ENCODE data around the gene GH1. TPM values are rescaled to one million over a fixed set of nuclear protein-coding genes. Genes with fewer than 3 reads are reported as not detected.
"Not testable (repeated sequence)": the region's sequence is repeated elsewhere in the genome, so short reads cannot be mapped to it uniquely, and the experiment has no call there.

The GH1 gene
- total RNA-seq, 1 experiment from 2014 or later: not detected

DNA sequence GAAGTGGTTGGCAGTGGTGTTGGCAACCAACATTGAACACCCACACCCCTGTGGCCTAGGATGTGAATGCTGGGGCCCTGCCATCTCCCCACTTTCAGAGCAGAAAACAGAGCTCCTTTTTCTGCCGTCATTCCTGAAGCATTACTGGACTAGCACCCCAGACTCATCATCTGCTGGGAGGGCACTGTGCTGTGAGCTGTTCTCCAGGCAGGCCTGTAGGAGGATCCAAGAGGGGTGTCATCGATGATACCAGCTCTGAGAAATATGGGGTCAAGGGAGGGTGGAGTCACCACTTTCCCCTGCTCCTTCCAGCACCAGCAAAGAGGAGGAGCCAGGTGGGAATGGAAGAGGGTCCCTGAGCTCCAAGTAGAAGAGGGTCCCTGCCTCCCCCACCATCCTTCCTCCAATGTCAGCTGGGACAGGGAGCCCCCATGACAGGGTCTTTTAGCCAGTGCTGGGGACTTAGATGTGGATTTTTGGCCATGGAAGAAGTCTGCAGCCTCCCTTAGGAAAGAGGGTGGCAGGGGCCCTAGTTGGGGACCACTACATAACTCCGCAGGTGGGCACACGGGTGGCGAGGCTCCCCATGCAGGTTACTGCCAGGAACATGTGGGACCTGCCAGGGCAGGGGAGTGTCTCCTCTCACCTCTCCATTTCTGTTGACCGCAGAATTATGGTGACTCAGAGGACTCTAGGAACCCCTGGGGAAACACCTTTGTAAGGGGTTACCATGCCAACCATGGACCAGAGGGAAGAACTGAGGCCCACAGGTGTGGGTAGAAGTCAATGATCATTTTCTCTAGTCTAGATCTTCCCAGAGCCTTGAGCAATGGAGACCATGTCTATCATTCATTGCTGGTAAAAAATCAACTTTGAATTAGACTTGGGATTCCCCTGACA lies 19.5 kb downstream of the GH1 start:
- WGBS (ENCODE audit: extremely low coverage, insufficient read length, low lambda C conversion rate): no CpG with 5 or more reads among the region's 6 CpGs
- H4K5ac ChIP-seq (ENCODE audit: insufficient read length, low read depth, low read length); H4K20me1 ChIP-seq (ENCODE audit: control insufficient read depth, insufficient read depth, insufficient read length); H3K79me1 ChIP-seq (ENCODE audit: insufficient read depth, low read depth, low read length, poor library complexity, severe bottlenecking); H4K8ac ChIP-seq (replicated peaks; ENCODE audit: insufficient read length, low read depth, low read length); H3K79me2 ChIP-seq (ENCODE audit: insufficient read depth, low read length); DNase-seq; H2BK120ac ChIP-seq (ENCODE audit: low read depth, low read length, poor library complexity, severe bottlenecking); H3K23ac ChIP-seq (ENCODE audit: insufficient read length, low read depth, low read length); H3K27ac Mint-ChIP-seq; H2AK5ac ChIP-seq (ENCODE audit: insufficient read length, low read length); H3K18ac ChIP-seq (ENCODE audit: insufficient read length, low read depth, low read length); H2BK5ac ChIP-seq (ENCODE audit: insufficient read length, low read length); H3K36me3 Mint-ChIP-seq (ENCODE audit: insufficient read depth in 1 of 3, low read depth in 3 of 3); H3K23me2 ChIP-seq (ENCODE audit: insufficient read length, low read depth, low read length, poor library complexity, severe bottlenecking); H3K9me3 Mint-ChIP-seq; H3K56ac ChIP-seq (ENCODE audit: insufficient read length, low read depth, low read length); H3K9ac ChIP-seq (ENCODE audit: extremely low read depth, insufficient read length, low read length); H3K4me3 Mint-ChIP-seq; H3K4me1 Mint-ChIP-seq; H3T11ph ChIP-seq (ENCODE audit: low read length); H3K4ac ChIP-seq (ENCODE audit: low read depth, low read length); H3K27ac ChIP-seq (ENCODE audit: insufficient read length, low read depth, low read length); H2BK12ac ChIP-seq (ENCODE audit: insufficient read length, low read depth, low read length); H3K27me3 ChIP-seq (ENCODE audit: insufficient read depth, low read length); H3K4me1 ChIP-seq (ENCODE audit: insufficient read depth, low read length); H2BK15ac ChIP-seq (ENCODE audit: low read depth, low read length); H3K9me3 ChIP-seq (ENCODE audit: control insufficient read depth, low read depth, low read length); H3K4me2 ChIP-seq (ENCODE audit: insufficient read depth, insufficient read length, low read length); H2AFZ ChIP-seq (ENCODE audit: low read length); H2BK20ac ChIP-seq (ENCODE audit: low read depth, low read length, poor library complexity, severe bottlenecking); H4K91ac ChIP-seq (ENCODE audit: insufficient read length, low read depth, low read length); H3K14ac ChIP-seq (ENCODE audit: insufficient read depth, low read length): not testable (repeated sequence)
- H3K27me3 Mint-ChIP-seq (ENCODE audit: low read depth): peaks cover 13% of the 10 kb centered on the region

DNA sequence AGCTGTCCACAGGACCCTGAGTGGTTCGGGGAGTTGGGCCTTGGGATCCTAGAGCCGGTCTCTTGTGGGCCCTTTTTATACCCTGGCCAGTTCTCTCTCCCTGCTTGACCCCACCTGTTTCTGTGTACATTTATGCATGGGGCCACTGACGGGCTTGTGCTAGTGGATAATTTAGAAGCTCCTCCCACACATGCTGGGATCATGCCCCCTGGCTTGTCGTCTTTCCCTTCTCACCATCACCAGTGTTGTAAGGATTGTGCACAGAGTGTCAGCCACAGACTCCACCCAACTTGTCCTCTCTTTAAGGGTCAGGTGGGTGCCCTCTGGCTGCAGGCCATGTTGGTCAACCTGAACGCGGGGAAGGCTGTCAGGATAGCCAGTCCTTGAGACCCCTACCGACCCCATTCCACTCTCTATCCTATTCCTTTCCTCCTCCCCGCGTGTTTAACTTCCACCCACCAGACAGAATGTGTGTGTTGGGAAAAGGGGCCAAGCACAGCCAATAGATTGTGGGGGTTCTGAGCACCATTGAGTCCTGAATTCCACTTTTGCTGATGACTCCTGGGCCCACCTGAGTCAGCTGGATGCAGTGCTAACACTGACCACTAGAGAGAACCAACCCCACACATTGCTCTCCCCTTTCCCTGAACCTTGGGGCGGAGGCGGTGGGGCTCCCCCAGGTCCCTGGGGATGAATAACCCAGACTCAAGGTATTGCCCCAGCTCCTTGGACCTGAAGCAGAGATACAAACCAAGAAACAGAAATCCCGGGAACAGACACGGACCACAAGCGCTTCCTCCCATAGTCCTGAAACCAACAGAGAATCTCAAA lies 21.9 kb downstream of the GH1 start, which contains the start of gene CSH1:
Gene CSH1 (minus strand): TSS at position 51 of the 831 bp plus-strand sequence. CDS start 63 bp downstream, outside the sequence.
- not testable (repeated sequence) for H2BK5ac ChIP-seq (ENCODE audit: insufficient read length, low read length); H3K9ac ChIP-seq (ENCODE audit: extremely low read depth, insufficient read length, low read length); H4K5ac ChIP-seq (ENCODE audit: insufficient read length, low read depth, low read length); H3K27ac Mint-ChIP-seq; H2BK12ac ChIP-seq (ENCODE audit: insufficient read length, low read depth, low read length); DNase-seq; H3K9me3 Mint-ChIP-seq; H3K4me1 ChIP-seq (ENCODE audit: insufficient read depth, low read length); H3K27ac ChIP-seq (ENCODE audit: insufficient read length, low read depth, low read length); H4K91ac ChIP-seq (ENCODE audit: insufficient read length, low read depth, low read length); H3K23ac ChIP-seq (ENCODE audit: insufficient read length, low read depth, low read length); H3K9me3 ChIP-seq (ENCODE audit: control insufficient read depth, low read depth, low read length); H2AFZ ChIP-seq (ENCODE audit: low read length); H2AK5ac ChIP-seq (ENCODE audit: insufficient read length, low read length); H2BK15ac ChIP-seq (ENCODE audit: low read depth, low read length); H3T11ph ChIP-seq (ENCODE audit: low read length); H3K79me1 ChIP-seq (ENCODE audit: insufficient read depth, low read depth, low read length, poor library complexity, severe bottlenecking); H3K4me3 Mint-ChIP-seq; H4K8ac ChIP-seq (replicated peaks; ENCODE audit: insufficient read length, low read depth, low read length); H3K4me2 ChIP-seq (ENCODE audit: insufficient read depth, insufficient read length, low read length); H3K79me2 ChIP-seq (ENCODE audit: insufficient read depth, low read length); H3K36me3 Mint-ChIP-seq (ENCODE audit: insufficient read depth in 1 of 3, low read depth in 3 of 3); H3K14ac ChIP-seq (ENCODE audit: insufficient read depth, low read length); H3K4ac ChIP-seq (ENCODE audit: low read depth, low read length); H3K56ac ChIP-seq (ENCODE audit: insufficient read length, low read depth, low read length); H3K27me3 ChIP-seq (ENCODE audit: insufficient read depth, low read length); H3K27me3 Mint-ChIP-seq (ENCODE audit: low read depth); H4K20me1 ChIP-seq (ENCODE audit: control insufficient read depth, insufficient read depth, insufficient read length); H2BK120ac ChIP-seq (ENCODE audit: low read depth, low read length, poor library complexity, severe bottlenecking); H3K18ac ChIP-seq (ENCODE audit: insufficient read length, low read depth, low read length); H3K23me2 ChIP-seq (ENCODE audit: insufficient read length, low read depth, low read length, poor library complexity, severe bottlenecking); H2BK20ac ChIP-seq (ENCODE audit: low read depth, low read length, poor library complexity, severe bottlenecking); H3K4me1 Mint-ChIP-seq
- WGBS (ENCODE audit: extremely low coverage, insufficient read length, low lambda C conversion rate): no CpG with 5 or more reads among the region's 14 CpGs
